ENCODE results near the gene ADCY3. TPM values are rescaled to one million over a fixed set of nuclear protein-coding genes. Genes with fewer than 3 reads are reported as not detected.

Gene ADCY3
- total RNA-seq, 4 donors from 2014 or later: 29.3 to 51.9 (median 43.1) TPM

DNA sequence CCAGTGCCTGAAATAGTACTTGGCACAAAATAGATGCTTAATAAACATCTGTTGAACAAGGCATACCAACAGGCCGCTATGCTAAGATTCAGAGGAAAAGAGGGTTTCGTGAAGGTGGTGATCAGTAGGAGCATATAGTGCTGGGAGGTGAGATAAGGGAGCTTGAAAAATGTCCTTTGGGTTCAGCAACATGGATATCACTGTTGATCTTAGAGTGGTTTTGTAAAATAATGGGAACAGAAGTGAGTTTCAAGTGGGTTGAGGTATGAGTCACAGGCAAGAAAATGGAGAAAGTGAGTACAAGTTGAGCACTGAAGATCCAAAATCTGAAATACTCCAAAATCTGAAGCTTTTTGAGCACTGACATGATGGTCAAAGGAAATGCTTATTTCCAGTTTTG is 122.4 kb downstream of the ADCY3 start:
- intact Hi-C loops (cut with DNase I; ENCODE audit: low total_unique reads): no loop called here
- TF ChIP-seq, protein P1, sequence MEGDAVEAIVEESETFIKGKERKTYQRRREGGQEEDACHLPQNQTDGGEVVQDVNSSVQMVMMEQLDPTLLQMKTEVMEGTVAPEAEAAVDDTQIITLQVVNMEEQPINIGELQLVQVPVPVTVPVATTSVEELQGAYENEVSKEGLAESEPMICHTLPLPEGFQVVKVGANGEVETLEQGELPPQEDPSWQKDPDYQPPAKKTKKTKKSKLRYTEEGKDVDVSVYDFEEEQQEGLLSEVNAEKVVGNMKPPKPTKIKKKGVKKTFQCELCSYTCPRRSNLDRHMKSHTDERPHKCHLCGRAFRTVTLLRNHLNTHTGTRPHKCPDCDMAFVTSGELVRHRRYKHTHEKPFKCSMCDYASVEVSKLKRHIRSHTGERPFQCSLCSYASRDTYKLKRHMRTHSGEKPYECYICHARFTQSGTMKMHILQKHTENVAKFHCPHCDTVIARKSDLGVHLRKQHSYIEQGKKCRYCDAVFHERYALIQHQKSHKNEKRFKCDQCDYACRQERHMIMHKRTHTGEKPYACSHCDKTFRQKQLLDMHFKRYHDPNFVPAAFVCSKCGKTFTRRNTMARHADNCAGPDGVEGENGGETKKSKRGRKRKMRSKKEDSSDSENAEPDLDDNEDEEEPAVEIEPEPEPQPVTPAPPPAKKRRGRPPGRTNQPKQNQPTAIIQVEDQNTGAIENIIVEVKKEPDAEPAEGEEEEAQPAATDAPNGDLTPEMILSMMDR (IDR thresholded peaks at IDR 0.05): no peak
- TF ChIP-seq POLR2A (IDR thresholded peaks at IDR 0.05): no peak
- WGBS, 2 donors: 94% methylated on average over 2 of the region's 2 CpGs
- H3K4me3 ChIP-seq (ENCODE audit: low read depth, poor library complexity, severe bottlenecking): no peak overlapping the region
- no peak for DNase-seq (ENCODE audit: low spot score in 2 of 2)

DNA sequence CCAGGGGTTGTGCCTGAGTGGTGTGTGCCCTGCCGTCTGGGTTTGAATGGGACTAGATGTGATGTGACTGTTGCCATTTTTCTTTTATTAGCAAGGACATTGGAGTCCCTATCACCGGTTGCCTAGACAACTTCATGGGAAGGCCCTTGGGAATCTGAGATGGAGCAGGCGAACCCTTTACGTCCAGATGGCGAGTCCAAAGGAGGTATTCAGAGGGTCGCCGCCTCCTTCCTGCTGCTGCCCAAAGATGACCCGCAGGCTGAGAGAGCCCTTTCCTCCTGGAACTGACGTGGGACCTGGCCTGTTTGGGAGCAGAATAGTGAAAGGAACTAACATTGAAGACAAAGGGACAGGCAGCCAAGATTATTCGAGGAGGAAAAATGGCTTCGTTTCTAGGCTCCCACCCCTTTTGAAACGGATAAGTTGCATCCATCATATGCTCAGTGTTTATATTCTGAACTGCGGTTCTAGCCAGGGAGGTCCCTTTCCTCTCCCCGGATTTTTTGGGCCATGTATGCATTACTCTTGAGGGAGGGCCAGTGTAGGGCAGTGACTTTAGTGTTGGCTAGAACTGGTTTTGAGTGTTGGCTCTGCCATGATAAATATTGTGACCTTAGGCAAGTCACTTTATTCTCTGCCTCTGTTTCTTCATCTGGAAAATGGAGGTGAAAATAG is 126.1 kb downstream of the ADCY3 start:
- no peak for DNase-seq (ENCODE audit: low spot score in 2 of 2)
- intact Hi-C loops (cut with DNase I; ENCODE audit: low total_unique reads): no loop called here
- WGBS, 2 donors: 5 to 6% methylated on average over 14 of the region's 14 CpGs
- peak overlapping the region; percentile 59 for H3K4me3 ChIP-seq (ENCODE audit: low read depth, poor library complexity, severe bottlenecking)
- TF ChIP-seq POLR2A (IDR thresholded peaks at IDR 0.05): no peak
- TF ChIP-seq, protein P1 (IDR thresholded peaks at IDR 0.05): no peak

DNA sequence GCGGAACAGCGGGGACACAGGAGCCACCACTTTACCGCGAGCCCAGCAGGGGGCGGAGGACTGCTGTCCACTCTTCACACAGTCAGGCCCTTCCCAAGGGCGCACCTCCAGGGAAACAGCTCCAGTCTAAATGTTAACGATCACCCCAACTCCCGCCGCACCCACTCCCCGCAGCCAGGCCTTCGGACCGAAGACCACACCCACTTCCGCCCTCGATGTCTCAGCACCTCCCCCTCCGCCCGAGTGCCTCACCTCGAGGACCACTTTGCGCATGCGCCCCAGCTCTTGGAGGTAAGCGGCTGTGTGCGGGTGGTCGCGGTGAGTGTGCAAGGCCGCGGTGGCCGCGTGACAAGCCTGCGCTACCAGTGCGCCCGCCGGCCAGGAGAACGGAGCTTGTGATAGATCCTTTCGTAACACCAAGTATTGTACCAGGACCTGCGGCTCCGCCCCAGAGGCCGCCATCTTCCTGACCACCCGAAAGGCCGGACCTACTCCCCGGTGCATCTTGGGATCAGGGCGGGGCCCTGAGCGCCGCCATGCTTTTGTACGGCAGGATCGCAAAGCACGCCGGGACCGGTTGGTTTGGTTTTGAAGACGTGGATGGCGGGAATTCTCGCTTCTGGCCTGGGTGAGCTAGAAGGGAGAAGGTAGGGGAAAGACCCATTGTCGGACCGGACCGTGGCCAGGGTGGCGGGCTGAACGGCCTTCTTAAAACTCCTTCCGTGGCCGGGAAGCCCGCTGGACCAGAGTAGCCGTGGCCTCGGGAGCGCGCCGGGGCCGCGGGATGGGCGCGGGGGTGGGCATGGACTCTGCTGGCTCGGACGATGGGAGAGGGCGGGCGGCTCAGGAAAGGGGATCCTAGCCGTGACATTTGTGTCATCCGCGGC is 126.9 kb downstream of the ADCY3 start, which contains the start of the genes CENPO and PTRHD1:
CENPO (plus strand) TSS at position 552 of the 887 bp plus-strand sequence. CDS start 495 bp downstream, outside the sequence.
PTRHD1 (minus strand) TSS at position 518 of the 887 bp plus-strand sequence; CDS start at position 504, 14 bp downstream.
- intact Hi-C loops (cut with DNase I; ENCODE audit: low total_unique reads): no loop called here
- WGBS, 2 donors: 1 to 2% methylated on average over 42 to 68 of the region's 74 CpGs

DNA sequence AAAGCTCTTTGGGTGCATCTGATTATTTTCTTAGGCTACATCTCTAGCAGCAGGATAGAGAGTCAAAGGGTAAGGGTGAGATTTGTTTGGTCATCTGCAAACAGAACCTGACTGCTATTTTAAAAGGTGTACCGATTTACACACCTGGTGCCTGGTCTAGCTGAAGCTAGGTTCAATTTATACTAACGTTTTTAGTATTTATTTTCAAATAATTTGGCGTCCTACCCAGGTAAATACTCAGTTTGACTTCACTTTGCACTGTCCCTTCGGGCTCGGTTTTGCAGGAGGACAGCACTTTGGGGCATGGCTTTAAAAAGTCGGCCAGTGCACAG is 127.5 kb downstream of the ADCY3 start:
- WGBS, 2 donors: 1 to 3% methylated on average over 6 of the region's 6 CpGs
- TF ChIP-seq, protein P1 (IDR thresholded peaks at IDR 0.05): no peak
- TF ChIP-seq POLR2A (IDR thresholded peaks at IDR 0.05): no peak
- intact Hi-C loops (cut with DNase I; ENCODE audit: low total_unique reads): no loop called here
- peak overlapping the region; percentile 59 for H3K4me3 ChIP-seq (ENCODE audit: low read depth, poor library complexity, severe bottlenecking)
- no peak for DNase-seq (ENCODE audit: low spot score in 2 of 2)

More for the DNA sequence above, 126.9 kb downstream of the ADCY3 start, which contains the start of the genes CENPO and PTRHD1:
- H3K4me3 ChIP-seq (ENCODE audit: low read depth, poor library complexity, severe bottlenecking): peak within 1 kb of the TSS; percentile 59
- TF ChIP-seq POLR2A (IDR thresholded peaks at IDR 0.05): no peak
- TF ChIP-seq, protein P1 (IDR thresholded peaks at IDR 0.05): peak in 1 of 3 donors; percentile 49
- peak; percentile 95 to 99 for DNase-seq (ENCODE audit: low spot score in 2 of 2)

DNA sequence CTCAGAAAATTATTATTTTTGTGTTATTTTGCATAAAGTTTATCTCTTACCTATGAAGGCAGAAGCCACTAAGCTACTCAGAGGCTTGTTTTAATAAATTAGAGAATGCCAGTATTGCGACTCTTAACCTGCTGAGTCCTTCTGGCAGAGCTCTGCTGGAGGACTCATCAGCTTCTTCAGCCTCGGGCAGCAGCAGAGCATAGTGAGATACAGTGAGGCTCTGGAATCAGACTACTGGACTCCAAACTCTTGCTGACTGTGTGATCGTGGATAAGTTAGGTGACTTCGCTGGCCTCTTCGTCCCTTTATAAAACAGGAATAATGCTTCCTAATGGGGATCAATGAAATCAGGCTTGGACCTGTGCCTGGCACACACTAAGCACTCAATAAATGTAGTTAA is 128.6 kb downstream of the ADCY3 start:
- no peak for DNase-seq (ENCODE audit: low spot score in 2 of 2)
- TF ChIP-seq POLR2A (IDR thresholded peaks at IDR 0.05): no peak
- TF ChIP-seq, protein P1 (IDR thresholded peaks at IDR 0.05): no peak
- intact Hi-C loops (cut with DNase I; ENCODE audit: low total_unique reads): no loop called here
- WGBS, 2 donors: 86 to 89% methylated on average over 5 of the region's 5 CpGs
- no peak overlapping the region for H3K4me3 ChIP-seq (ENCODE audit: low read depth, poor library complexity, severe bottlenecking)
